Uterus (tissue), 4 donors: ENCODE results near the gene SOX9. TPM values are rescaled to one million over a fixed set of nuclear protein-coding genes. Genes with fewer than 3 reads are reported as not detected.

ENCODE experiments used
- DNase-seq, 2 donors: peaks; one replicate each; pipeline ENCODE4 v3.0.0-alpha.2; 2019 to 2020
- H3K27ac ChIP-seq, 2 donors: fragments of 200-600 bp; sonication (generic); 1 replicate in 1 of 2; 2 replicates in 1 of 2; pipeline ENCODE4 v1.5.1; 2016 to 2018
- H3K27me3 ChIP-seq, 2 donors: fragments of 200-600 bp; sonication (generic); one replicate each; pipeline ENCODE4 v1.5.1; 2018 to 2019; ENCODE audit warnings: control low read depth in 1 of 2
- H3K36me3 ChIP-seq, 2 donors: fragments of 200-600 bp; sonication (generic); one replicate each; pipeline ENCODE4 v1.5.1; 2019; ENCODE audit warnings: control low read depth in 1 of 2
- H3K4me1 ChIP-seq, 2 donors: fragments of 200-600 bp; sonication (generic); one replicate each; pipeline ENCODE4 v1.5.1; 2018 to 2019; ENCODE audit warnings: control low read depth in 1 of 2
- H3K4me3 ChIP-seq, 2 donors: fragments of 200-600 bp; sonication (generic); 1 replicate in 1 of 2; 2 replicates in 1 of 2; pipeline ENCODE4 v1.5.1; 2018 to 2019; ENCODE audit warnings: mild to moderate bottlenecking in 1 of 2
- H3K9me3 ChIP-seq, 2 donors: fragments of 200-600 bp; sonication (generic); one replicate each; pipeline ENCODE4 v1.5.1; 2019; ENCODE audit warnings: control low read depth in 1 of 2
- CTCF ChIP-seq, 4 experiments: fragments of 200-600 bp in 2 of 4; fragments of 450-650 bp in 2 of 4; sonication (generic) in 2 of 4; IDR thresholded peaks; one replicate each; pipeline ENCODE4 v1.5.1; 2016 to 2019; ENCODE audit warnings: antibody characterized with exemption in 4 of 4, mild to moderate bottlenecking in 2 of 4, moderate library complexity in 1 of 4
- POLR2A ChIP-seq, 2 donors: fragments of 450-650 bp; IDR thresholded peaks; one replicate each; pipeline ENCODE4 v1.6.1; 2016; ENCODE audit warnings: antibody characterized with exemption in 2 of 2, mild to moderate bottlenecking in 1 of 2, moderate library complexity in 1 of 2
- intact Hi-C: fragments of 100-400 bp; cut with DNase I; formaldehyde crosslinking; loops from one replicate; pipeline ENCODE4 v1.15.1; 2023; ENCODE audit warnings: low total_unique reads
- total RNA-seq, 4 donors: library from RNA; depleted of rRNA in 3 of 4; stranded (reverse); fragments of >200 nt in 3 of 4; gene quantifications; one replicate each; pipeline versions ENCODE4 v1.1.0 to v1.2.4, GENCODE V29; 2014 to 2023
- donor health status: DM: yes; HTN: yes; CAD: no.

The SOX9 gene
- total RNA-seq, 4 donors from 2014 or later = 1.8 to 6.8 TPM; not detected in 2

- Histone ChIP-seq H3K9me3 (no peaks in the 10 kb centered on the region), H3K36me3 (no peaks in the 10 kb centered on the region), H3K27me3 (no peaks in the 10 kb centered on the region), H3K4me1 (no peaks in the 10 kb centered on the region), H3K4me3 (no peak overlapping the region), H3K27ac (no peak overlapping the region)
- no peak for DNase-seq
- intact Hi-C loops = no loop called here
- TF ChIP-seq CTCF (IDR thresholded peaks at IDR 0.05) = no peak
These were observed 22.4 kb downstream of the SOX9 start for GRCh38 chr17:72143245-72143644.

DNA sequence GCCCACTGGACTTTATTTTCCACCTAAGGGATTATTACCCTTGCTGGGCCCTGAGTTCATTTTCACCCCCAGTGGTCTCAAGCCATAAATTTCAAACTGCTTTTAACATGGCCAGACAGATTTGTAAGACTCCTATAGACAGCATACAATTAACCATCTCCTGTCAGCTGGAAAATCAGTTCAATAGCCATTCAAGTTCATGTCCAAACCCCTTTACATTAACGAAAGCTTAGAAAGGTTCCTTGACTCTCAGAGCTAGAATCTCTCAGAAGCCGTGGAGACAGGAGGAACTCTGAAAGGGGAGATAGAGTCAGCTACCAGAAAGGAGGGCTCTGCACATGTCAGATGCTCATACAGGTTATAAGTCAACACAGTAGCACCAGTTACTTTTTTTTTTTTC lies 23.3 kb downstream of the SOX9 start:
- no peak overlapping the region for H3K4me3 ChIP-seq
- intact Hi-C loops = no loop called here
- no peaks in the 10 kb centered on the region for H3K4me1 ChIP-seq
- no peak overlapping the region for H3K27ac ChIP-seq
- no peaks in the 10 kb centered on the region for H3K9me3 ChIP-seq
- DNase-seq = no peak
- no peaks in the 10 kb centered on the region for H3K36me3 ChIP-seq
- TF ChIP-seq CTCF (IDR thresholded peaks at IDR 0.05) (no peak), POLR2A (IDR thresholded peaks at IDR 0.05) (no peak)
- no peaks in the 10 kb centered on the region for H3K27me3 ChIP-seq

DNA sequence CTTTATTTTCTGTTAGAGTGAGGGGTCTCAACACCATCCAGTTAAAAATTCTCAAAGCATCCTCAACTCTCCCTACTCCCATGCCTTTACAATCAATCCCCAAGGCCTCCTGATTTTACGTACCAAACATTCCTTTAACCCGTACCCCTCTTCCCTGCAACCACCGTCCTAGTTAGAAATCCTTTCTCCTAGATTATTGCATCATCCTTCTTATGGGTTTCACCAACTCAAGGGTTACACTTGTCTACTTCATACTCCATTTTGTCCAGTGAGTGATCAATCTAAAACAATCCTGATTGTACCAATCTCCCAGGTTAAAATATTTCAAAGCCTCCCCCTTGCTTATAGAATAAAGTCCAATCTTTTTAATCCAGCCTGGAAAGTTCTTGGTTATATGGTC lies 24.7 kb downstream of the SOX9 start:
- H3K27ac ChIP-seq = no peak overlapping the region
- intact Hi-C loops = no loop called here

GRCh38 chr17:72145962-72146361 lies 25.1 kb downstream of the SOX9 start:
- Histone ChIP-seq H3K27me3 (no peaks in the 10 kb centered on the region), H3K4me3 (no peak overlapping the region), H3K27ac (no peak overlapping the region), H3K4me1 (no peaks in the 10 kb centered on the region), H3K9me3 (no peaks in the 10 kb centered on the region), H3K36me3 (no peaks in the 10 kb centered on the region)
- intact Hi-C loops = no loop called here
- no peak for TF ChIP-seq POLR2A (IDR thresholded peaks at IDR 0.05)
- TF ChIP-seq CTCF (IDR thresholded peaks at IDR 0.05) = no peak
- no peak for DNase-seq

More for the DNA sequence above, 24.7 kb downstream of the SOX9 start:
- Histone ChIP-seq H3K4me3 (no peak overlapping the region), H3K27me3 (no peaks in the 10 kb centered on the region), H3K36me3 (no peaks in the 10 kb centered on the region), H3K9me3 (no peaks in the 10 kb centered on the region), H3K4me1 (no peaks in the 10 kb centered on the region)
- DNase-seq = no peak
- TF ChIP-seq CTCF (IDR thresholded peaks at IDR 0.05) (no peak), POLR2A (IDR thresholded peaks at IDR 0.05) (no peak)

DNA sequence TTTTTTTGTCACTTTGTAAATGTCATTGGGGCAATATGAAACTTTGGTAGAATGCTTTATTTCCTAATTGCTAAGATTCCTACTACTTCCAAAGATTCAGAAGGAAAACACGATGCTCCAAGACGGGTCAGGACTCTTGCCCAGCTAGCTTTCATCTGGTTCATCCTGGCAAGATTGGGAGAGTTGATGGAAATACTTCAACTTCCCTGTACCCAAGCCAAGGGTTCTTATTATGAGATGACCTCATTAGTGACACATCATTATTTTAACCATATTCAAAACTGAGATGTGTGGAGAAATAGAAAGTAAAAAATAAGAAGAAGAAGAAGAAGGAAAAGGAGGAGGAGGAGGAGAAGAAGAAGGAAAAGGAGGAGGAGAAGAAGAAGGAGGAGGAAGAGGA lies 25.6 kb downstream of the SOX9 start:
- no peak overlapping the region for H3K4me3 ChIP-seq
- TF ChIP-seq CTCF (IDR thresholded peaks at IDR 0.05) (no peak), POLR2A (IDR thresholded peaks at IDR 0.05) (no peak)
- intact Hi-C loops = no loop called here
- H3K9me3 ChIP-seq = no peaks in the 10 kb centered on the region
- H3K27ac ChIP-seq = no peak overlapping the region
- H3K4me1 ChIP-seq = no peaks in the 10 kb centered on the region
- H3K36me3 ChIP-seq = no peaks in the 10 kb centered on the region
- DNase-seq = no peak
- H3K27me3 ChIP-seq = no peaks in the 10 kb centered on the region
